Measurements from ENCODE around the gene TUBA1C.
"Not testable (repeated sequence)": the region's sequence is repeated elsewhere in the genome, so short reads cannot be mapped to it uniquely, and the experiment has no call there.

Gene TUBA1C

GRCh38 chr12:49264466-49264872 lies 413 bp upstream of the TUBA1C start (continued):
- no peak for TF ChIP-seq ZNF223 (tag by site-specific recombination; IDR thresholded peaks at IDR 0.05)
- TF ChIP-seq ZNF184 (tag by site-specific recombination; IDR thresholded peaks at IDR 0.05): no peak
- TF ChIP-seq TSHZ1 (tag by site-specific recombination; IDR thresholded peaks at IDR 0.05; ENCODE audit: borderline replicate concordance): no peak

- H3K9me3 ChIP-seq (ENCODE audit: control insufficient read depth, insufficient read depth, low read depth, low read length); H3K4me1 ChIP-seq (ENCODE audit: control insufficient read depth, insufficient read depth, low read length); H3K27ac ChIP-seq (ENCODE audit: extremely low read depth, low read depth, low read length); H3K4me3 ChIP-seq (ENCODE audit: low read depth, low read length): not testable (repeated sequence)
- POLR2A ChIA-PET: interaction anchor here (1.2 to 2.7 kb wide), 3 partner anchors 28 to 138 kb away, joined by 4 to 10 read pairs (median 6); partner anchors contain the start of genes TROAP and TUBA1B
- CTCF ChIA-PET: interaction anchor here (0.9 to 1.7 kb wide), 4 partner anchors 10 to 19 kb away, joined by 3 to 5 read pairs (median 4); no protein-coding TSS in a partner anchor
- peaks cover 44 to 70% of the 10 kb centered on the region in 2 experiments for H3K36me3 ChIP-seq (ENCODE audit: control insufficient read depth in 2 of 2, insufficient read depth in 1 of 2, low read length in 2 of 2)
These were observed 4.3 kb downstream of the TUBA1C start for GRCh38 chr12:49269191-49269590.

GRCh38 chr12:49272790-49273725 lies 8.2 kb downstream of the TUBA1C start:
- CTCF ChIA-PET: interaction anchor here (0.7 kb wide), 2 partner anchors 16 to 24 kb away, joined by 3 to 4 read pairs; no protein-coding TSS in a partner anchor

GRCh38 chr12:49273726-49274395 lies 9.0 kb downstream of the TUBA1C start:
- ChIA-PET POLR2A (interaction anchor here (0.6 to 5.6 kb wide), 3 partner anchors 9 to 1493 kb away, joined by 3 to 33 read pairs (median 6); partner anchors contain the start of gene TUBA1C), CTCF (interaction anchor here (0.6 to 2.2 kb wide), 3 partner anchors 15 to 503 kb away, joined by 4 to 7 read pairs (median 4); no protein-coding TSS in a partner anchor)
- TF ChIP-seq ZNF362 (tag by site-specific recombination; IDR thresholded peaks at IDR 0.05) (peak; percentile 96), PRDM4 (tag by site-specific recombination; IDR thresholded peaks at IDR 0.05) (no peak)

More at GRCh38 chr12:49272790-49273725, 8.2 kb downstream of the TUBA1C start:
- no peak for TF ChIP-seq ZNF302 (tag by site-specific recombination; IDR thresholded peaks at IDR 0.05; ENCODE audit: low read depth)
- no peak for TF ChIP-seq ZNF521 (tag by site-specific recombination; IDR thresholded peaks at IDR 0.05)
- TF ChIP-seq ZNF121 (tag by site-specific recombination; IDR thresholded peaks at IDR 0.05): no peak
- no peak for TF ChIP-seq ZNF843 (tag by site-specific recombination; IDR thresholded peaks at IDR 0.05)
- TF ChIP-seq HIC1 (tag by site-specific recombination; IDR thresholded peaks at IDR 0.05): peak; percentile 53
- no peak for TF ChIP-seq ZIC2 (tag by site-specific recombination; IDR thresholded peaks at IDR 0.05)
- H3K36me3 ChIP-seq (ENCODE audit: control insufficient read depth in 2 of 2, insufficient read depth in 1 of 2, low read length in 2 of 2): peaks cover 35 to 53% of the 10 kb centered on the region in 2 experiments
- no peak overlapping the region for H3K4me3 ChIP-seq (ENCODE audit: low read depth, low read length)
- H3K9me3 ChIP-seq (ENCODE audit: control insufficient read depth, insufficient read depth, low read depth, low read length): no peaks in the 10 kb centered on the region
- H3K4me1 ChIP-seq (ENCODE audit: control insufficient read depth, insufficient read depth, low read length): no peaks in the 10 kb centered on the region; the same call in 1 of the 2 replicates
- no peak overlapping the region for H3K27ac ChIP-seq (ENCODE audit: extremely low read depth, low read depth, low read length)
- POLR2A ChIA-PET: interaction anchor here (0.6 to 5.6 kb wide), 3 partner anchors 8 to 284 kb away, joined by 3 to 33 read pairs (median 3); partner anchors contain the start of gene TUBA1C

More at GRCh38 chr12:49273726-49274395, 9.0 kb downstream of the TUBA1C start:
- Histone ChIP-seq H3K4me1 (ENCODE audit: control insufficient read depth, insufficient read depth, low read length) (no peaks in the 10 kb centered on the region; the same call in 1 of the 2 replicates), H3K36me3 (ENCODE audit: control insufficient read depth in 2 of 2, insufficient read depth in 1 of 2, low read length in 2 of 2) (peaks cover 35 to 50% of the 10 kb centered on the region in 2 experiments), H3K4me3 (ENCODE audit: low read depth, low read length) (no peak overlapping the region), H3K27ac (ENCODE audit: extremely low read depth, low read depth, low read length) (no peak overlapping the region), H3K9me3 (ENCODE audit: control insufficient read depth, insufficient read depth, low read depth, low read length) (no peaks in the 10 kb centered on the region)
